CD4-positive, alpha-beta T cell treated with Interleukin-6 for 4 hours (primary cell): Measurements from ENCODE around the gene U2AF1.
"Not testable (repeated sequence)": the region's sequence is repeated elsewhere in the genome, so short reads cannot be mapped to it uniquely, and the experiment has no call there.

Source experiments
- DNase-seq: peaks from one replicate; pipeline ENCODE4 v3.0.0-alpha.2; 2020; ENCODE audit warnings: mixed read lengths

The U2AF1 gene

DNA sequence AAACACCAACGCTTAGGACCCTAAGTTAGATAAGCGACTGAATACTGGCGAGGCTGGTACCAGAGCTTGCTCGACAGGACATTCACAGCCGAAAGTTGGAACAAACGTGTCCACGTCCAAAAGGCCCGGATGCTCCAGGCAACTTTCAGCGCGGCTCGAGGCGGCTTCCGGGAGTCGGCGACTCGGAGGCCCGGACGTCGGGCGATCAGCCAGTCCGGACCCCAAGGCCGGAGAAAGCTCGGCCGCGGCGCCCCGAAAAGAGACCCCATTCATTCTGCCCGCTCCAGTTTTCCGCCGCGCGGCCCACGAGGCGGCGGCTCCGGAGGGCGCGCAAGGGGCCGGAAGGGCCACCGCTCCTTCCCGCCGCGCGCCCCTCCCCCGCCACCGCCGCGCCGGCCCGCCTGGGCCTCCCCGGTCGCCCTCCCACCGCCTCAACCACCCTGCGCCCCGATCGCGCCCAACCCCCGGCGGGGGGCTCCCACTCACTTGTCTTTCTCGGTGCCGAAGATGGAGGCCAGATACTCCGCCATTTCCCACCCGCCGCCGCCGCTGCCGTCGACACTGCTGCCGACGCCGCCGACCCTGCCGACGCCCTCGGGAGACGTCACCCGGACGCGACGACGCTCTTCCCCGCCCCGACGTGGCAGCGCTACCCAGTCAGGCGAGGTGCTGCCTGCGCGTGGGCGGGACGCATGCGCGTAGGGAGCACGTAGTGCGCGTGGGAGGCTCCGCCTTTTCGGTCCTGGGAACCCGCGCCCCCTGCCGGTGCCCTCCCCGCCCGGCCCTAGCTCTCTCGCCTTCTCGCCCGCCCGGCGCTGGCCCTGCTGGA, at the start of gene U2AF1:
TSS of gene U2AF1 (minus strand) at position 606 of the 829 bp plus-strand sequence. CDS start at position 530, 76 bp downstream.
- DNase-seq = peak; percentile 31

GRCh38 chr21:43153601-43154000, 46.2 kb upstream of the U2AF1 start:
- not testable (repeated sequence) for DNase-seq

DNA sequence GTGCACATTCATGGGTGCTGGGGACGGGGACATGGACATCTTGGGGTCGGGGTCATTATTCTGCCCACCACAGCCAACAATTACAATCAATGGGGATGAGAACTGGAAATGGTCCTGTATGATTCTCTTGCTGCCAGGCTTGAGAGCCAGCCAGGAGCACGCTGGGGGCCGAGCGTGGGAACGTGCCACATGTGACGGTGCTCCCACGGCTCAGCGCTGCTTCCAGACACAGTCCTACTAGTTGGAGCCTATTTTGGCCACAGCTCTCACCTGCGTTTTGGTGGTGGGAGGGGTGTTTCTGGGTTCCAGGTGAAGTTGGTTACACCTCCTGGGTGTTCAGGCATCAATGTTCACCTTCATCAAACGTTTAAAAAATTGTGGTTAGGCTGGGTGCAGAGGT, 42.0 kb upstream of the U2AF1 start:
- DNase-seq = not testable (repeated sequence)

- not testable (repeated sequence) for DNase-seq
Measured at GRCh38 chr21:43147999-43148398, 40.6 kb upstream of the U2AF1 start.

DNA sequence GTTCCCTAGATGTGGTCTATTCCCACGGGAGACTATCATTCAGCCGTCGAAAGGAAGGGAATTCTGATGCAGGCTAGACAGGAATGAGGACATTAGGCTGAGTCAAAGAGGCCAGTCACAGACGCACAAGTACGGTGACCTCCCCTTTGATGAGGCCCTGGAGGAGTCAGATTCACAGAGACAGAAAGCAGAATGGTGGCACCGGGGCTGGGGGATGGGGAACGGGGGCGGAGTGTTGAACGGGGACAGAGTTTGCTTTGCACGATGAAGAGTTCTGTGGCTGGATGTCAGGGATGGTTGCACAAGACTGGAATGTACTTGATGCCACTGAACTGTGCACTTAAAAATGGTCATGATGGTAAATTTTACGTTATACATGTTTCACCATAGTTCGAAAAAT, 39.3 kb upstream of the U2AF1 start:
- DNase-seq = not testable (repeated sequence)

- not testable (repeated sequence) for DNase-seq
Measured at GRCh38 chr21:43141407-43141806, 34.0 kb upstream of the U2AF1 start.

GRCh38 chr21:43138944-43139343, 31.6 kb upstream of the U2AF1 start:
- DNase-seq = not testable (repeated sequence)

DNA sequence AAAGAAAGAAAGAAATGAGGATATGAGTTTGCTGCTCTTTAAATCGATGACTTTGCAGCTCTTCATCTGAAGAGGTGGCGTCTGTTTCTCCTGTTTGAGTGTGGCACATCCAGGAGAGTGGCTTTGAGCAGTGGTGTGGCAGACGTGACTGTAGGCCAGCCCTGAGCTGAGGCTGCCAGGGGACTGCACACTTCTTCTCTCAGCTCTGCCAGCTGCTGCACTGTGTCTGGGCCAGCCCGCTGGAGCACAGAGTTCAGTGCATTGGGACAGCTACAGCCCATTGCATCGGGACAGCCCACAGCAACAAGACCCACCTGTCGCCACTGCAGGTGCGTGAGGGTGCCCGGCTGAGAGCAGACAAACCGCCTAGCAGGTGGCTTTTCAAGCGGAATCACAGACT, 27.1 kb upstream of the U2AF1 start:
- DNase-seq = not testable (repeated sequence)

GRCh38 chr21:43130094-43130493, 22.7 kb upstream of the U2AF1 start:
- DNase-seq = not testable (repeated sequence)

DNA sequence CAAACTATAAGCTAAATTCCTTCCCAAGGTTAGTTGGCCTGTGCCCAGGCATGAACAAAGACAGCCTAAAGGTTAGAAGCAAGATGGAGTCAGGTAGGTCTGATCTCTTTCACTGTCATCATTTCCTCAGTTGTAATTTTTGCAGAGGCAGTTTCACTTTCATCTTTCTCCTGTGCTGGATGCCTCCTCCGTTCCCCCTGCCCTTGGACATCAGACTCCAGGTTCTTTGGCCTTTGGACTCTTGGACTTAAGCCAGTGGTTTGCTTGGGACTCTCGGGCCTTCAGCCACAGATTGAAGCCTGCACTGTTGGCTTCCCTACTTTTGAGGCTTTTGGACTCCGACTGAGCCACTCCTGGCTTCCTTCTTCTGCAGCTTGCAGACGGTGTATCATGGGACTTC, 8.6 kb upstream of the U2AF1 start:
- not testable (repeated sequence) for DNase-seq

GRCh38 chr21:43114483-43114882, 7.1 kb upstream of the U2AF1 start:
- not testable (repeated sequence) for DNase-seq

GRCh38 chr21:43109006-43109405, 1.6 kb upstream of the U2AF1 start:
- not testable (repeated sequence) for DNase-seq

GRCh38 chr21:43108177-43108576, 807 bp upstream of the U2AF1 start:
- not testable (repeated sequence) for DNase-seq

DNA sequence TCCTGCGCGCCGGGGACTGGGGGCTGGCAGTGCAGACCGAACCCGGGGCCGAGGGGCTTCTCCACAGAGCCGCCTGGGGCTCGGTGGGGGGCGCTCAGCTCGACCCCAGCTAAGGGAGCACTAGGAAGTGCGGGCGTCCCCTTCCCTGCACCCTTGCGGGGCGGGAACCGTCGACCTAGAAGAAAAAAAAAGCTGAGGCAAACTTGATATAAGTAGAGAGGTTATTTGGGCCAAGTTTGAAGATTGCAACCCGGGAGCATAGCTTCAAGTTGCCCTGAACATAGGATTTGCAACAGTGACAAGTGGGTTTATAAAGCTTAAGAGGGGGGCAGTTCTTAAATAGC, 396 bp upstream of the U2AF1 start:
- DNase-seq = not testable (repeated sequence)

GRCh38 chr21:43104642-43105041, 2.7 kb downstream of the U2AF1 start:
- not testable (repeated sequence) for DNase-seq

DNA sequence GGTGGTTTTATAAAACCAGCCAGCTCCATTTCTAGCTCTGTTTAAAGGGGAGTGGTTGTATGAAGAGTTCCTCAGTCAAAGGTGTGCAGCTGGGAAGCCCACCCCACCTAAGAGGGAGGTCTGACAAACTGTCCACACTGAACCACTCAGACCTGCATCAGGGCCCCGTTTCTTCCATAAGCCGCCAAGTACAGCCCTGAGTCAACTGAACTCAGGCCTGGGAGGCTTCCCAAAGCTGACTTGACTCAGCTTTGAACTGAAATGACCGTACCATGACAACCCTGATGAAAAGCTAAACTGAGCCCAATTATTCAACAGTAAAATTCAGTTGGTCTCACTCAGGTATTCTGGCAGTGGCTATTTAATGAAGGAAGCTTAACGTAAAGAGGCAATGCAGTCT, 5.1 kb downstream of the U2AF1 start:
- not testable (repeated sequence) for DNase-seq

DNA sequence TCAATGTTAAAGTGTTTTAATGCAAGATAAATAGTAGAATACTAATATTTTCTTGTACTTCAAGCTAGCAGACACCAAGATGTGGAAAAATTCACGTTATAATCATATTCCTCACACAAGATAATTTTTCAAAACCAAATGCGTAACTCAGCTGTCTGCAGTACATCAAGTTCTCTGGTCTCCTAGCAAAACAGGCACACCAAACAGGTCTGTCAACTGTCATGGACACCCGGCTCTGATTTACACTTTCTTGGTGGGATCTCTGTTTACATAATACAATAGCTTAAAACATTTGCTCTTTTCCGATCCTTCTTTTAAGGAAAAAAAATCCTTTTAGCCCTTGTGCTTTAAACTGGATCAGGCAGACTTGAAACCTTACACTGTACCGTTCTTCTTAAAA, 5.7 kb downstream of the U2AF1 start:
- not testable (repeated sequence) for DNase-seq

- not testable (repeated sequence) for DNase-seq
Measured at GRCh38 chr21:43101000-43101399, 6.4 kb downstream of the U2AF1 start.

DNA sequence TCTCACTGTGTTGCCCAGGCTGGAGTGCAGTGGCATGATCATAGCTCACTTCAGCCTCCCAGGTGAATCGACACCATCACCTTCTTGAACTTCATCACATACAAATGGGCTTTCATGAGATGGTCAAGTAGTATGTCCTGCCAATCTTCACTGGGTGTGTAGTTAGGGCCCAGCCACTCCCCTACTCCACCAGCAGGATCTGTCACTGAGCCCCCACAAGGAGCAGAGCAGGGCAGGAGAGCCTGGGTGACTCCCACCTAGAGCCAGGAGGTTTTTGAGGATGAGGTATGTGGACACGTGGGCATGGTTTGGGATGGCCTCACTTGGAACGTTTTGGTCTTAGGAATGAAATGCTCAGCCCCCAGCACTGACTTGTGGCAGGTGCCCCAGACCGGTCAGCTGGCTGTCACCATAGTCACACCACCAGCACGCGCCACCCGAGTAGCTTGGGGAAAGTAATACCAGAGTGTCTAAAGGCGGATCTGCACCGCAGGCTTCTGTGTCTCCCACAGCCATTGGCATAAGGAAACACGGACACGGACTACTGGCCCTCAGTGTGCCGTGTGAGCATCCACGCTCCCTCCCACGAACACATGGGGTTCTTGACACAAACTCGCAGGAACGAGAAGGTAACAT, 15.3 kb downstream of the U2AF1 start:
- DNase-seq = not testable (repeated sequence)

- DNase-seq = not testable (repeated sequence)
Measured at GRCh38 chr21:43090947-43091346, 16.4 kb downstream of the U2AF1 start.

GRCh38 chr21:43089463-43089862, 17.9 kb downstream of the U2AF1 start:
- DNase-seq = not testable (repeated sequence)

GRCh38 chr21:43082587-43083300, 24.6 kb downstream of the U2AF1 start:
- not testable (repeated sequence) for DNase-seq

DNA sequence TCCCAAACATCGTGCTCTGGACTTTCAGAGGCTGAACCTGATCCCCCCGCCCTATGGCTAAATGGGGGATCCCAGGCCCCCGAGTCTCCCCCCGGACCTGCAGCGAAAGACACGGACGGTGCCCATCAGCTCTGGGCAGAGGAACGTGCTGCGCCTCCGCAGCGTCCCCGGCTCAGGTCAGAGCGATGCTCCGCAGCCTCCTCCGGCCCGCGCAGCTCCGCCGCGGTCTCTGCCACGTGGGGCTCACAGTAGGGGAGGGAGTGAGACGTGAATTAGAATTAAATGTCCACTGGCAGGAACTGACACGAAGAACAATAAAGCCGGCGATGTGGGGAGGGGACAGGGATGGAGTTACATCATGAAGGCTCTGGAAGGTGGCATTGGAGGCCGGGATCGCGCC, 30.7 kb downstream of the U2AF1 start:
- DNase-seq = not testable (repeated sequence)
